DMS153 treated with DMSO at 0.1 percent for 48 hours (cell line): ENCODE results near the gene UFSP2.
"Not testable (repeated sequence)": the region's sequence is repeated elsewhere in the genome, so short reads cannot be mapped to it uniquely, and the experiment has no call there.

Experiments
- DNase-seq: peaks from one replicate; lab custom pipeline; 2025; ENCODE audit not compliant: unreplicated experiment; lab: John Stamatoyannopoulos, UW

The UFSP2 gene

GRCh38 chr4:185384061-185384460 is 41.7 kb downstream of the UFSP2 start:
- no peak for DNase-seq

GRCh38 chr4:185383451-185383850 is 42.3 kb downstream of the UFSP2 start:
- no peak for DNase-seq

- DNase-seq: no peak
Observed at GRCh38 chr4:185382754-185383153, 43.0 kb downstream of the UFSP2 start.

GRCh38 chr4:185381288-185382196 is 44.2 kb downstream of the UFSP2 start:
- no peak for DNase-seq

GRCh38 chr4:185380320-185380719 is 45.4 kb downstream of the UFSP2 start:
- DNase-seq: no peak

- DNase-seq: no peak
Observed at GRCh38 chr4:185379326-185380295, 46.2 kb downstream of the UFSP2 start.

- DNase-seq: no peak
Observed at GRCh38 chr4:185378264-185378663, 47.5 kb downstream of the UFSP2 start.

- no peak for DNase-seq
Observed at GRCh38 chr4:185374573-185374972, 51.2 kb downstream of the UFSP2 start.

GRCh38 chr4:185374027-185374426 is 51.7 kb downstream of the UFSP2 start:
- no peak for DNase-seq

GRCh38 chr4:185371702-185372101 is 54.1 kb downstream of the UFSP2 start:
- no peak for DNase-seq

- no peak for DNase-seq
Observed at GRCh38 chr4:185370268-185370949, 55.4 kb downstream of the UFSP2 start.

- DNase-seq: no peak
Observed at GRCh38 chr4:185369731-185370130, 56.0 kb downstream of the UFSP2 start.

- no peak for DNase-seq
Observed at GRCh38 chr4:185364886-185365285, 60.9 kb downstream of the UFSP2 start.

- DNase-seq: no peak
Observed at GRCh38 chr4:185363251-185363650, 62.5 kb downstream of the UFSP2 start.

- not testable (repeated sequence) for DNase-seq
Observed at GRCh38 chr4:185362570-185362969, 63.2 kb downstream of the UFSP2 start.

GRCh38 chr4:185361872-185362271 is 63.9 kb downstream of the UFSP2 start:
- no peak for DNase-seq

- no peak for DNase-seq
Observed at GRCh38 chr4:185359767-185360446, 65.9 kb downstream of the UFSP2 start.

GRCh38 chr4:185358959-185359358 is 66.8 kb downstream of the UFSP2 start:
- DNase-seq: no peak

GRCh38 chr4:185358514-185358913 is 67.2 kb downstream of the UFSP2 start:
- no peak for DNase-seq

GRCh38 chr4:185357733-185358440 is 67.9 kb downstream of the UFSP2 start:
- DNase-seq: no peak
